Measurements from ENCODE around the gene SOX1.

Gene SOX1

GRCh38 chr13:112098699-112099098 lies 31.8 kb downstream of the SOX1 start:
- Histone ChIP-seq H3K9me3 (ENCODE audit: control insufficient read depth, insufficient read depth, low read length) (no peaks in the 10 kb centered on the region), H3K9ac (ENCODE audit: low read depth, low read length) (no peak overlapping the region), H3K36me3 (ENCODE audit: insufficient read depth, low read length) (no peaks in the 10 kb centered on the region), H3K4me1 (ENCODE audit: insufficient read depth, low read length) (no peaks in the 10 kb centered on the region)

GRCh38 chr13:112101360-112101930 lies 34.5 kb downstream of the SOX1 start:
- no peaks in the 10 kb centered on the region for H3K36me3 ChIP-seq (ENCODE audit: insufficient read depth, low read length)
- no peak overlapping the region for H3K9ac ChIP-seq (ENCODE audit: low read depth, low read length)
- no peaks in the 10 kb centered on the region for H3K4me1 ChIP-seq (ENCODE audit: insufficient read depth, low read length)
- no peaks in the 10 kb centered on the region for H3K9me3 ChIP-seq (ENCODE audit: control insufficient read depth, insufficient read depth, low read length)

DNA sequence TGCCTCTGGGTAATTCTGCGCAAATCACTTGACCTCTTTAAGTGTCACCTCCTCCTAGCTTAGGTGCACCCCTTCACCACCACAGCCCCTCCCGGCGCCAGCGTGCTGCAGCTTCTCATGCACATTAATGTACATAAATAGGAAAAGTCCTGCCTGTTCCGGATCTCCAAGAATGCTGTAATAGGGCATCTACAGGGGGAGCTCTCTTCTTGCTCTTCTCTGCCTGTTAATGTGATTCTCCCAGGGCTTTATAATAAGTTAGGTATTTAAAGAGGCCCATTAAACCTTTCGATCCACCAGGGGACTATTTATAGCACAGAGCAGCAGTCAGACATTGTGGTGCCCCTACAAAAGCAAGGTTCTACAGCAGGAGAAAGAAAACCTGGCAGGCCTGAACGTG lies 35.3 kb downstream of the SOX1 start:
- no peaks in the 10 kb centered on the region for H3K36me3 ChIP-seq (ENCODE audit: insufficient read depth, low read length)
- H3K9ac ChIP-seq (ENCODE audit: low read depth, low read length) = no peak overlapping the region
- H3K4me1 ChIP-seq (ENCODE audit: insufficient read depth, low read length) = no peaks in the 10 kb centered on the region
- no peaks in the 10 kb centered on the region for H3K9me3 ChIP-seq (ENCODE audit: control insufficient read depth, insufficient read depth, low read length)

GRCh38 chr13:112103260-112103838 lies 36.4 kb downstream of the SOX1 start:
- no peaks in the 10 kb centered on the region for H3K4me1 ChIP-seq (ENCODE audit: insufficient read depth, low read length)

DNA sequence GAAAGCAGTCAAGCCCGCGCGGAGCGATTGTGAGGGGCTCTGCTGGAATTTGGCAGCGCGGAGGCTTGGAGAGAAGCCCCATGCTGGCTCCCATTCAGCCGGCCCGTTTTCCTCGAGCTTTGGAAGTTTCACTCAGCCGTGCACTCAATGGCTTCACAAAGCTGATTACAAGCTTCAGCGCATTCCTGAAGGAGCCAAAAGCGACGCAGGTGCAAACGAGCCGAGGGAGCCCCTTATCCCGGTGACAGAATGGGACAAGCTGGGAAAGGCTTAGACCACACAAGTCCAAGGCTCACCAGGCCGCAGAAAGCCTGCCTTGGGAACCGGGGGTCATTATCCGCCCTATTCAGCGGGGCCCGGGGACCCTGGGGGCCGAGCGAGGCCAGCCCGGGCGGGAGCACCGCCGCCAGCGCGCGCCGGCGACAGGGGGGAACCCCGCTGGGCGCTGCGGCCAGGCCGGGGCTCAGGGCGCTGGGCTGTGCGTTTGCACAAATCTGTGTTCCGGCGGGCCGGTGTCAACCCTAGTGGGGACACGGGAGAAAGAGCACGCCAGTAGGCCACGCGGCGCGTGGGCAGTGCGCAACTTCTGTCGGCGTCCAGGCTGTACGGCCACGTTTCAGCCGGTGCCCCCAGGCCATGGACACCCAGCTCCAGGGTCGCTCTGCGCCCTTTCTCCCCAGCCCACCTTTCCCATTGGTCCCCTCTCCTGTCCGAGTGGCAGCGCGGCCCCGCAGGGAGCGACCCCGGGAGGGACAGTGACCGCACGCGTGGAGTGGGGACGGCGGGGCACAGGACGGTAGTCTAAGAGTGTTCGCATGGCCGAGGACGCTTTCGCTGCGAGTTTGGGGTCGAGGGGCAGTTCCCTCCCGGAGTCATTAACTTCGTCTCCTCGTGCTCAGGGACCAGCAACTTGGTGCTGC lies 37.3 kb downstream of the SOX1 start:
- H3K9ac ChIP-seq (ENCODE audit: low read depth, low read length) = peak overlapping the region; percentile 46; the same call in 1 of the 2 replicates
- H3K36me3 ChIP-seq (ENCODE audit: insufficient read depth, low read length) = no peaks in the 10 kb centered on the region
- no peaks in the 10 kb centered on the region for H3K9me3 ChIP-seq (ENCODE audit: control insufficient read depth, insufficient read depth, low read length)
- H3K4me1 ChIP-seq (ENCODE audit: insufficient read depth, low read length) = no peaks in the 10 kb centered on the region

More at GRCh38 chr13:112103260-112103838, 36.4 kb downstream of the SOX1 start:
- no peaks in the 10 kb centered on the region for H3K9me3 ChIP-seq (ENCODE audit: control insufficient read depth, insufficient read depth, low read length)
- no peak overlapping the region for H3K9ac ChIP-seq (ENCODE audit: low read depth, low read length)
- no peaks in the 10 kb centered on the region for H3K36me3 ChIP-seq (ENCODE audit: insufficient read depth, low read length)

GRCh38 chr13:112104881-112105234 lies 37.9 kb downstream of the SOX1 start:
- Histone ChIP-seq H3K9me3 (ENCODE audit: control insufficient read depth, insufficient read depth, low read length) (no peaks in the 10 kb centered on the region), H3K4me1 (ENCODE audit: insufficient read depth, low read length) (no peaks in the 10 kb centered on the region), H3K9ac (ENCODE audit: low read depth, low read length) (peak overlapping the region; percentile 46; the same call in 1 of the 2 replicates)

DNA sequence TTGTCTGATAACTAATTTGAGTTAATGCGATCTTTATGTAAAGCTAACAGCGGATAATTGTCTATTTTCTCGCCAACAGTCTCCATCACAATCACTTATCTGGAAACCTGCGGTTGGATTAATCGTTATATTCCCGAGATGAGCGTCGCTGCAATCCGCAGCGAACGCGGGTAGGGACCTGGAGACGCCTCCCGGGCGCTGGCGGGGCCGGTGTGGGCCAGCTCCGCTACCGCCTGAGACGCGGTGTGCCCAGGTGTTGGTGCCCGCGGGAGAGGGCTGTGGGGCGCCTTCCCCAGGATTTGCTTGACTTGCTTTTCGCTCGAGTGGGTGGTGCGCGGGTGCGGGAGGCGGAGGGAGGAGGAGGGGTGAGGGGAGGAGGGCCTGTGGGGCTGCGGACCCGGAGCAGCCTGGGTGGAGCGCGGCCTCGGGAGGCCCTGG lies 38.3 kb downstream of the SOX1 start:
- Histone ChIP-seq H3K9ac (ENCODE audit: low read depth, low read length) (peak overlapping the region; percentile 46; the same call in 1 of the 2 replicates), H3K36me3 (ENCODE audit: insufficient read depth, low read length) (no peaks in the 10 kb centered on the region)

More at GRCh38 chr13:112104881-112105234, 37.9 kb downstream of the SOX1 start:
- H3K36me3 ChIP-seq (ENCODE audit: insufficient read depth, low read length) = no peaks in the 10 kb centered on the region

GRCh38 chr13:112105892-112106291 lies 38.9 kb downstream of the SOX1 start:
- Histone ChIP-seq H3K9ac (ENCODE audit: low read depth, low read length) (peak overlapping the region; percentile 46; the same call in 1 of the 2 replicates), H3K4me1 (ENCODE audit: insufficient read depth, low read length) (no peaks in the 10 kb centered on the region), H3K9me3 (ENCODE audit: control insufficient read depth, insufficient read depth, low read length) (no peaks in the 10 kb centered on the region), H3K36me3 (ENCODE audit: insufficient read depth, low read length) (no peaks in the 10 kb centered on the region)

More for the DNA sequence above, 38.3 kb downstream of the SOX1 start:
- Histone ChIP-seq H3K4me1 (ENCODE audit: insufficient read depth, low read length) (no peaks in the 10 kb centered on the region), H3K9me3 (ENCODE audit: control insufficient read depth, insufficient read depth, low read length) (no peaks in the 10 kb centered on the region)

- no peaks in the 10 kb centered on the region for H3K4me1 ChIP-seq (ENCODE audit: insufficient read depth, low read length)
- H3K9me3 ChIP-seq (ENCODE audit: control insufficient read depth, insufficient read depth, low read length) = no peaks in the 10 kb centered on the region
- peak overlapping the region; percentile 46; the same call in 1 of the 2 replicates for H3K9ac ChIP-seq (ENCODE audit: low read depth, low read length)
- H3K36me3 ChIP-seq (ENCODE audit: insufficient read depth, low read length) = no peaks in the 10 kb centered on the region
These were observed 39.7 kb downstream of the SOX1 start for GRCh38 chr13:112106478-112107141.

DNA sequence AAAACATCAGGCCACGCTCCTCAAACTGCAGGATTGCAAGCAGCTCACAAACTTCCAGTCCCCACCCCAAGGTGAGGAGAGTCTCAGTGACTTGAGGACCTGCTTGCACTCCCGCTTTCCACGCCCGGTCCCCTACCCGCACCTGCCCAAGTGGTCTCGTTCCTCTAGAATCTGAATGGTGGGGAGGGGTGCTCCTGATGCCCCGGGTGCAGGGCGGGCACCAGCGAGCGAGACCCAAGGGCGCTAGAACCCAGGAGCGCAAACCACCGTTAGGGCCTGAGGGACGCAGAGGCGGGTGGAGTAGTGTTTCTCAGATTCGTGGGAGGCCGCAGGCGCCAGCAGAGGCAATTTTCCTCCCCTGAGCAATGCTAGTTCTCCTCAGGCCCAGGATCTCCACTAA lies 40.3 kb downstream of the SOX1 start:
- H3K4me1 ChIP-seq (ENCODE audit: insufficient read depth, low read length) = no peaks in the 10 kb centered on the region
- no peak overlapping the region for H3K9ac ChIP-seq (ENCODE audit: low read depth, low read length)
- no peaks in the 10 kb centered on the region for H3K36me3 ChIP-seq (ENCODE audit: insufficient read depth, low read length)
- no peaks in the 10 kb centered on the region for H3K9me3 ChIP-seq (ENCODE audit: control insufficient read depth, insufficient read depth, low read length)

GRCh38 chr13:112110479-112110878 lies 43.5 kb downstream of the SOX1 start:
- H3K9me3 ChIP-seq (ENCODE audit: control insufficient read depth, insufficient read depth, low read length) = no peaks in the 10 kb centered on the region
- no peaks in the 10 kb centered on the region for H3K36me3 ChIP-seq (ENCODE audit: insufficient read depth, low read length)
- no peaks in the 10 kb centered on the region for H3K4me1 ChIP-seq (ENCODE audit: insufficient read depth, low read length)
- H3K9ac ChIP-seq (ENCODE audit: low read depth, low read length) = no peak overlapping the region

DNA sequence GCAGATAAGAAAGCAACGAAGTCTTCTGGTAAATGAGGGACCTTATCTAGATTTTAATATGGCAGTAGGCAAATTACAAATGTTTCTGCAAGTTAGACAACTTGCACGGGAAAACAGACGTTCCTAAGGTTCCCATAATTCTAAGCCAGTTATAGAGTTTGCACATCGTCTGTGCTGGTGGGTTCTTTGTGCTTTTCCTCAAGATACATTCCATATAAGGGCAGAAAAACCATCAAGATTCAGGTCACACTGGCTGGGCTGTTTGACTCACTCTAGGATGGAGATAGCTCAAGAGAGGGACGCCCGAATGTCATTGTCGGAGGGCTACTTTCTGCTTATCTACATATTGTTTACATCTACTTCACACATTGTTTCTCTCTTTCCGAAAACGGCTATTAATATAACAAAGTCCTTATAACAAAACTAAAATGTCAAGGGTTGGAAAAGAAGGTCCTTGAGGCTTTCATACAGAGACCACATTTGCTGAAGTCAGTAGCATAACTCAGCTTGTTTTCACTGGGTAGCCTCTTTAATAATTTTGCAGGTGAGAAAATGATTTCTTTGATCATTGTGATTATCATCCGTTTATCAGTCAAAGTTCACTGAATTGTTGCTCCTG lies 44.4 kb downstream of the SOX1 start:
- Histone ChIP-seq H3K4me1 (ENCODE audit: insufficient read depth, low read length) (no peaks in the 10 kb centered on the region), H3K36me3 (ENCODE audit: insufficient read depth, low read length) (no peaks in the 10 kb centered on the region), H3K9me3 (ENCODE audit: control insufficient read depth, insufficient read depth, low read length) (no peaks in the 10 kb centered on the region), H3K9ac (ENCODE audit: low read depth, low read length) (no peak overlapping the region)

GRCh38 chr13:112112534-112113276 lies 45.8 kb downstream of the SOX1 start:
- Histone ChIP-seq H3K9ac (ENCODE audit: low read depth, low read length) (no peak overlapping the region), H3K9me3 (ENCODE audit: control insufficient read depth, insufficient read depth, low read length) (no peaks in the 10 kb centered on the region), H3K36me3 (ENCODE audit: insufficient read depth, low read length) (no peaks in the 10 kb centered on the region), H3K4me1 (ENCODE audit: insufficient read depth, low read length) (no peaks in the 10 kb centered on the region)
